SKM-1 treated with dmso at 0.1 percent for 144 hours (cell line): ENCODE data around the gene ZNF638.
"Not testable (repeated sequence)": the region's sequence is repeated elsewhere in the genome, so short reads cannot be mapped to it uniquely, and the experiment has no call there.

Source experiments
- DNase-seq: peaks from one replicate; lab custom pipeline; 2025; ENCODE audit not compliant: unreplicated experiment; lab: John Stamatoyannopoulos, UW

Gene ZNF638

GRCh38 chr2:71331331-71331580 is 326 bp upstream of the ZNF638 start:
- not testable (repeated sequence) for DNase-seq

GRCh38 chr2:71332435-71332796 is 834 bp downstream of the ZNF638 start:
- no peak for DNase-seq

GRCh38 chr2:71333619-71334018 is 2.0 kb downstream of the ZNF638 start:
- DNase-seq, result no peak

- no peak for DNase-seq
Measured at GRCh38 chr2:71336384-71336783, 4.8 kb downstream of the ZNF638 start.

- DNase-seq, result no peak
Measured at GRCh38 chr2:71336802-71337201, 5.2 kb downstream of the ZNF638 start.

- no peak for DNase-seq
Measured at GRCh38 chr2:71337776-71338175, 6.2 kb downstream of the ZNF638 start.

- DNase-seq, result no peak
Measured at GRCh38 chr2:71339685-71340084, 8.1 kb downstream of the ZNF638 start.

GRCh38 chr2:71340176-71340575 is 8.6 kb downstream of the ZNF638 start:
- no peak for DNase-seq

GRCh38 chr2:71341645-71342044 is 10.1 kb downstream of the ZNF638 start:
- DNase-seq, result no peak

GRCh38 chr2:71346065-71346464 is 14.5 kb downstream of the ZNF638 start:
- no peak for DNase-seq

GRCh38 chr2:71347517-71347916 is 15.9 kb downstream of the ZNF638 start:
- no peak for DNase-seq

GRCh38 chr2:71348302-71348701 is 16.7 kb downstream of the ZNF638 start:
- no peak for DNase-seq

- DNase-seq, result no peak
Measured at GRCh38 chr2:71353248-71353647, 21.7 kb downstream of the ZNF638 start.

GRCh38 chr2:71358931-71359671 is 27.5 kb downstream of the ZNF638 start:
- DNase-seq, result no peak

- no peak for DNase-seq
Measured at GRCh38 chr2:71360434-71360975, 28.9 kb downstream of the ZNF638 start.

GRCh38 chr2:71361631-71362030 is 30.0 kb downstream of the ZNF638 start:
- no peak for DNase-seq

- DNase-seq, result no peak
Measured at GRCh38 chr2:71362447-71362846, 30.9 kb downstream of the ZNF638 start.

- DNase-seq, result no peak
Measured at GRCh38 chr2:71370015-71370414, 38.4 kb downstream of the ZNF638 start.

- DNase-seq, result no peak
Measured at GRCh38 chr2:71372042-71372441, 40.5 kb downstream of the ZNF638 start.

- DNase-seq, result no peak
Measured at GRCh38 chr2:71379086-71379485, 47.5 kb downstream of the ZNF638 start.

- DNase-seq, result no peak
Measured at GRCh38 chr2:71380665-71381064, 49.1 kb downstream of the ZNF638 start.

GRCh38 chr2:71385012-71385411 is 53.4 kb downstream of the ZNF638 start:
- DNase-seq, result no peak

- DNase-seq, result no peak
Measured at GRCh38 chr2:71388214-71388613, 56.6 kb downstream of the ZNF638 start.
